Measurements from ENCODE around the gene HOXB13.

- TF ChIP-seq POLR2A (IDR thresholded peaks at IDR 0.05), result no peak
- TF ChIP-seq, protein P1, sequence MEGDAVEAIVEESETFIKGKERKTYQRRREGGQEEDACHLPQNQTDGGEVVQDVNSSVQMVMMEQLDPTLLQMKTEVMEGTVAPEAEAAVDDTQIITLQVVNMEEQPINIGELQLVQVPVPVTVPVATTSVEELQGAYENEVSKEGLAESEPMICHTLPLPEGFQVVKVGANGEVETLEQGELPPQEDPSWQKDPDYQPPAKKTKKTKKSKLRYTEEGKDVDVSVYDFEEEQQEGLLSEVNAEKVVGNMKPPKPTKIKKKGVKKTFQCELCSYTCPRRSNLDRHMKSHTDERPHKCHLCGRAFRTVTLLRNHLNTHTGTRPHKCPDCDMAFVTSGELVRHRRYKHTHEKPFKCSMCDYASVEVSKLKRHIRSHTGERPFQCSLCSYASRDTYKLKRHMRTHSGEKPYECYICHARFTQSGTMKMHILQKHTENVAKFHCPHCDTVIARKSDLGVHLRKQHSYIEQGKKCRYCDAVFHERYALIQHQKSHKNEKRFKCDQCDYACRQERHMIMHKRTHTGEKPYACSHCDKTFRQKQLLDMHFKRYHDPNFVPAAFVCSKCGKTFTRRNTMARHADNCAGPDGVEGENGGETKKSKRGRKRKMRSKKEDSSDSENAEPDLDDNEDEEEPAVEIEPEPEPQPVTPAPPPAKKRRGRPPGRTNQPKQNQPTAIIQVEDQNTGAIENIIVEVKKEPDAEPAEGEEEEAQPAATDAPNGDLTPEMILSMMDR (IDR thresholded peaks at IDR 0.05), result no peak
Observed at GRCh38 chr17:48748718-48749566, 20.4 kb upstream of the HOXB13 start.

All from stomach (tissue), 4 donors.